NCI-H1092 (cell line): ENCODE measurements around the gene KLF16.

Experiments used
- DNase-seq: peaks from one replicate; lab custom pipeline; 2025; lab: John Stamatoyannopoulos, UW

Gene KLF16

GRCh38 chr19:1807030-1807694, 56.2 kb downstream of the KLF16 start:
- no peak for DNase-seq

- no peak for DNase-seq
Observed at GRCh38 chr19:1806184-1807029, 57.0 kb downstream of the KLF16 start.

GRCh38 chr19:1805401-1806183, 57.8 kb downstream of the KLF16 start:
- no peak for DNase-seq

- DNase-seq, result no peak
Observed at GRCh38 chr19:1804858-1805257, 58.5 kb downstream of the KLF16 start.
